Measurements from ENCODE around the gene TMEM253.

GRCh38 chr14:21091821-21092272 is 9.0 kb upstream of the TMEM253 start:
- TF ChIP-seq POLR2A (IDR thresholded peaks at IDR 0.05; ENCODE audit: low read depth, low read length) (no peak), TAF1 (IDR thresholded peaks at IDR 0.05; ENCODE audit: low read depth, low read length) (no peak), POLR2AphosphoS5 (IDR thresholded peaks at IDR 0.05; ENCODE audit: low read depth, low read length) (no peak)
